ENCODE data around the gene GATM. TPM values are rescaled to one million over a fixed set of nuclear protein-coding genes. Genes with fewer than 3 reads are reported as not detected.

The GATM gene
- total RNA-seq, 1 experiment from 2014 or later: 10.7 TPM

- H3K27ac ChIP-seq (ENCODE audit: insufficient read length, low read depth, low read length): no peak overlapping the region
- no peak overlapping the region for H4K91ac ChIP-seq (ENCODE audit: insufficient read length, low read depth, low read length)
- H3K23ac ChIP-seq (ENCODE audit: insufficient read length, low read depth, low read length): no peak overlapping the region
- H3K9me3 ChIP-seq (ENCODE audit: control insufficient read depth, low read depth, low read length): no peaks in the 10 kb centered on the region
- no peaks in the 10 kb centered on the region for H4K20me1 ChIP-seq (ENCODE audit: control insufficient read depth, insufficient read depth, insufficient read length)
- no peaks in the 10 kb centered on the region for H3K23me2 ChIP-seq (ENCODE audit: insufficient read length, low read depth, low read length, poor library complexity, severe bottlenecking)
- no peak overlapping the region for H2BK12ac ChIP-seq (ENCODE audit: insufficient read length, low read depth, low read length)
- no peak overlapping the region for H3K4ac ChIP-seq (ENCODE audit: low read depth, low read length)
- Mint-ChIP-seq H3K36me3 (ENCODE audit: insufficient read depth in 1 of 3, low read depth in 3 of 3) (no peaks in the 10 kb centered on the region; a peak in 1 of 7 replicates), H3K9me3 (no peaks in the 10 kb centered on the region), H3K4me1 (no peaks in the 10 kb centered on the region), H3K4me3 (no peak overlapping the region), H3K27ac (no peak overlapping the region), H3K27me3 (ENCODE audit: low read depth) (no peaks in the 10 kb centered on the region)
- no peak for TF ChIP-seq CTCF (conservative IDR thresholded peaks at IDR 0.05)
- no peaks in the 10 kb centered on the region for H3K79me1 ChIP-seq (ENCODE audit: insufficient read depth, low read depth, low read length, poor library complexity, severe bottlenecking)
- H3K56ac ChIP-seq (ENCODE audit: insufficient read length, low read depth, low read length): no peak overlapping the region
- no peak overlapping the region for H2BK5ac ChIP-seq (ENCODE audit: insufficient read length, low read length)
- no peaks in the 10 kb centered on the region for H3K79me2 ChIP-seq (ENCODE audit: insufficient read depth, low read length)
- H2BK120ac ChIP-seq (ENCODE audit: low read depth, low read length, poor library complexity, severe bottlenecking): no peak overlapping the region
- H2BK15ac ChIP-seq (ENCODE audit: low read depth, low read length): no peak overlapping the region
- DNase-seq: no peak
- H2AFZ ChIP-seq (ENCODE audit: low read length): no peak overlapping the region
- no peak overlapping the region for H3T11ph ChIP-seq (ENCODE audit: low read length)
- no peaks in the 10 kb centered on the region for H3K4me1 ChIP-seq (ENCODE audit: insufficient read depth, low read length)
- H2BK20ac ChIP-seq (ENCODE audit: low read depth, low read length, poor library complexity, severe bottlenecking): no peak overlapping the region
- H3K9ac ChIP-seq (ENCODE audit: extremely low read depth, insufficient read length, low read length): no peak overlapping the region
- H4K5ac ChIP-seq (ENCODE audit: insufficient read length, low read depth, low read length): no peak overlapping the region
- no peak overlapping the region for H2AK5ac ChIP-seq (ENCODE audit: insufficient read length, low read length)
- no peak overlapping the region for H4K8ac ChIP-seq (replicated peaks; ENCODE audit: insufficient read length, low read depth, low read length)
- no peak overlapping the region for H3K18ac ChIP-seq (ENCODE audit: insufficient read length, low read depth, low read length)
- H3K27me3 ChIP-seq (ENCODE audit: insufficient read depth, low read length): no peaks in the 10 kb centered on the region
- no peak overlapping the region for H3K14ac ChIP-seq (ENCODE audit: insufficient read depth, low read length)
- H3K4me2 ChIP-seq (ENCODE audit: insufficient read depth, insufficient read length, low read length): no peak overlapping the region
- no CpG with 5 or more reads among the region's 7 CpGs for WGBS (ENCODE audit: extremely low coverage, insufficient read length, low lambda C conversion rate)
Measured at GRCh38 chr15:45361878-45362277, 16.5 kb downstream of the GATM start.

All from H9 (cell line).